ENCODE data around the gene MAPKAPK2. TPM values are rescaled to one million over a fixed set of nuclear protein-coding genes. Genes with fewer than 3 reads are reported as not detected.

Gene MAPKAPK2
- total RNA-seq, 1 experiment from 2014 or later: 96.8 TPM

DNA sequence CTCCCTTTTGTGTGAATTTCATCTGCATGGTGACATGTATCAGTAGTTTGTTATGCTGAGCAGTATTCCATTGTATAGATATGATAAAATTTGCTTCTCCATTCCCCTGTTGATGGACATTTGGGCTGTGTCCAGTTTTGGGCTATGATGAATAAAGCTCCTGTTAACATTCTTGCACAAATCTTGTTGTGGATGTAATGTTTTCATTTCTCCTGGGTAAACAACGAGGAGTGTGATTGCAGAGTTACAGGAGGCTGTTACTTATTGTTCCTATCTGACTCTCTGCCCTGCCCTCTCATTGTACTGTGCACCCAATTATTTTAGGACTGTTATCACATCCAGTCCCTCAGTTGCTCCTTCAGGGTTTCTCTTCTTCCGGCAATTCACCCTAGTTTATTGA is 24.2 kb downstream of the MAPKAPK2 start:
- no peak for DNase-seq
- TF ChIP-seq, protein P1, sequence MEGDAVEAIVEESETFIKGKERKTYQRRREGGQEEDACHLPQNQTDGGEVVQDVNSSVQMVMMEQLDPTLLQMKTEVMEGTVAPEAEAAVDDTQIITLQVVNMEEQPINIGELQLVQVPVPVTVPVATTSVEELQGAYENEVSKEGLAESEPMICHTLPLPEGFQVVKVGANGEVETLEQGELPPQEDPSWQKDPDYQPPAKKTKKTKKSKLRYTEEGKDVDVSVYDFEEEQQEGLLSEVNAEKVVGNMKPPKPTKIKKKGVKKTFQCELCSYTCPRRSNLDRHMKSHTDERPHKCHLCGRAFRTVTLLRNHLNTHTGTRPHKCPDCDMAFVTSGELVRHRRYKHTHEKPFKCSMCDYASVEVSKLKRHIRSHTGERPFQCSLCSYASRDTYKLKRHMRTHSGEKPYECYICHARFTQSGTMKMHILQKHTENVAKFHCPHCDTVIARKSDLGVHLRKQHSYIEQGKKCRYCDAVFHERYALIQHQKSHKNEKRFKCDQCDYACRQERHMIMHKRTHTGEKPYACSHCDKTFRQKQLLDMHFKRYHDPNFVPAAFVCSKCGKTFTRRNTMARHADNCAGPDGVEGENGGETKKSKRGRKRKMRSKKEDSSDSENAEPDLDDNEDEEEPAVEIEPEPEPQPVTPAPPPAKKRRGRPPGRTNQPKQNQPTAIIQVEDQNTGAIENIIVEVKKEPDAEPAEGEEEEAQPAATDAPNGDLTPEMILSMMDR (IDR thresholded peaks at IDR 0.05; ENCODE audit: insufficient read depth in 1 of 2, low read depth in 1 of 2, low read length in 1 of 2, severe bottlenecking in 1 of 2, unreplicated experiment in 1 of 2): no peak
- Mint-ChIP-seq H3K4me3 (ENCODE audit: unreplicated experiment) (no peak overlapping the region), H3K9me3 (ENCODE audit: unreplicated experiment) (no peaks in the 10 kb centered on the region), H3K36me3 (ENCODE audit: insufficient read depth, unreplicated experiment) (peaks cover 15% of the 10 kb centered on the region), H3K27ac (ENCODE audit: unreplicated experiment) (no peak overlapping the region), H3K4me1 (ENCODE audit: low read depth, unreplicated experiment) (peaks cover 44% of the 10 kb centered on the region), H3K27me3 (ENCODE audit: insufficient read depth, unreplicated experiment) (no peaks in the 10 kb centered on the region)
- Histone ChIP-seq H3K4me3 (ENCODE audit: low read depth, low read length) (no peak overlapping the region), H3K4me1 (peaks cover 34% of the 10 kb centered on the region), H3K36me3 (ENCODE audit: control insufficient read depth, insufficient read depth, low read length) (peaks cover 2% of the 10 kb centered on the region), H3K9me3 (no peaks in the 10 kb centered on the region), H3K27me3 (replicated peaks; ENCODE audit: control insufficient read depth, insufficient read depth, low read length) (no peaks in the 10 kb centered on the region)
- no TSS peak for BruUV-seq (replicated peaks)
- POLR2A ChIA-PET: no interaction called here
- intact Hi-C loops (cut with micrococcal nuclease; ENCODE audit: unreplicated experiment): loop anchor here (2.0 kb wide), 1 partner anchor 74 kb away; the partner anchor contains the start of gene DYRK3
- CTCF ChIA-PET: no interaction called here

DNA sequence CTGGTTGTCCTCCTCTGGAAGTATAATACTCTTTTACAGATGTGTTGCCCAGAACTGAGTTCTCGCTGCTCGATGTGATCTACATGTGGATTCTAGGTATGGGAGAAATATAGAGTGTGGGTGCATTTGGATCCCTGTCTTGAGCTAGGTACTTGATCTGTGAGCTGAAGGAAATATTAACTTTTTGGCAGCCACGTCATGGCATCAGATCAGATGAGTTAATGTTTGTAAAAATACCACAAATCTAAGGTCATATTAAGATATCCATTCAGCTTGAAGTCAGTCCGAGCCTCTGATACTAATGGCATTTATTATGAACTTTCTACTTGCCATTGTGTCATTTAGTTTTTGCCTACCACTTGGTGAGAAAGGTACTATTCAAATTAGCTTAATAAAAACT is 24.6 kb downstream of the MAPKAPK2 start:
- no TSS peak for BruUV-seq (replicated peaks)
- H3K9me3 ChIP-seq: no peaks in the 10 kb centered on the region
- Mint-ChIP-seq H3K27ac (ENCODE audit: unreplicated experiment) (no peak overlapping the region), H3K4me3 (ENCODE audit: unreplicated experiment) (no peak overlapping the region), H3K36me3 (ENCODE audit: insufficient read depth, unreplicated experiment) (peaks cover 13% of the 10 kb centered on the region), H3K9me3 (ENCODE audit: unreplicated experiment) (no peaks in the 10 kb centered on the region), H3K4me1 (ENCODE audit: low read depth, unreplicated experiment) (peaks cover 45% of the 10 kb centered on the region), H3K27me3 (ENCODE audit: insufficient read depth, unreplicated experiment) (no peaks in the 10 kb centered on the region)
- ChIA-PET CTCF (interaction anchor here (0.5 to 1.3 kb wide), 3 partner anchors 10 to 1977 kb away, joined by 3 read pairs; no protein-coding TSS in a partner anchor), POLR2A (interaction anchor here (1.0 kb wide), 1 partner anchor 25 kb away, joined by 4 read pairs; no protein-coding TSS in a partner anchor)
- TF ChIP-seq, protein P1 (IDR thresholded peaks at IDR 0.05; ENCODE audit: insufficient read depth in 1 of 2, low read depth in 1 of 2, low read length in 1 of 2, severe bottlenecking in 1 of 2, unreplicated experiment in 1 of 2): no peak
- intact Hi-C loops (cut with micrococcal nuclease; ENCODE audit: unreplicated experiment): loop anchor here (2.0 kb wide), 1 partner anchor 75 kb away; the partner anchor contains the start of gene DYRK3
- DNase-seq: no peak
- H3K4me1 ChIP-seq: peaks cover 38% of the 10 kb centered on the region
- no peaks in the 10 kb centered on the region for H3K27me3 ChIP-seq (replicated peaks; ENCODE audit: control insufficient read depth, insufficient read depth, low read length)
- H3K4me3 ChIP-seq (ENCODE audit: low read depth, low read length): no peak overlapping the region
- peaks cover 2% of the 10 kb centered on the region for H3K36me3 ChIP-seq (ENCODE audit: control insufficient read depth, insufficient read depth, low read length)

DNA sequence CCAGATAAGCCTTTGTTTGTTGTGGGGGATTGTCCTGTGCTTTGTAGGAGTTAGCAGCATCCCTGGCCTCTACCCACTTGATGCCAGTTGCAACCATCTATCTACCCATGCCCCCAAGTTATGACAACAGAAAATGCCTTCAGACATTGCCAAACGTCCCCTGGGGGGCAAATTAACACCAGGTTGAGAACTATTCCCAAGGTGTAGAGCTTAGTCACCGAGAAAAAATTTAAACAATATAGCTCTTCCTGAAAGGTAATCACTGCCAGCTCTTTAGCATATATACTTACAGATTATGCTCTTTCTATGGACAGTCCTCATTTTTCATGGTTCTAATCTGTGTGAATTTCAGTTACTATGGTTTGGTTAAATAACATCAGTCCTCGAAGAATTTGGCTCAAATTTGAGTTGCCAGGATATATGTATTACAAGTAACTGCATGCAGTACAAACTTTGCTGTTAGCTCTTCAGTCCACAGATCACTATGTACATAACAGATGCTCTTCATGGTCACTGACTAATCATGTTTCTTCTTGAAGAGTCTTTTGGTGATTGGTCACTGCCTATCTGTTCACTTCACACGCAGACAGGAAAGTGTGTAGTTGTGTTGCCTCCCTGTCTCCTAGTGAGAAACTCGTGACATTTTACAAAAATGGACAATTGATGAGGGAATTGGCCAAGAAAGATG is 25.2 kb downstream of the MAPKAPK2 start:
- H3K36me3 ChIP-seq (ENCODE audit: control insufficient read depth, insufficient read depth, low read length): peaks cover 2% of the 10 kb centered on the region
- Mint-ChIP-seq H3K9me3 (ENCODE audit: unreplicated experiment) (no peaks in the 10 kb centered on the region), H3K36me3 (ENCODE audit: insufficient read depth, unreplicated experiment) (peaks cover 7% of the 10 kb centered on the region), H3K27me3 (ENCODE audit: insufficient read depth, unreplicated experiment) (no peaks in the 10 kb centered on the region), H3K4me3 (ENCODE audit: unreplicated experiment) (no peak overlapping the region), H3K4me1 (ENCODE audit: low read depth, unreplicated experiment) (peaks cover 49% of the 10 kb centered on the region), H3K27ac (ENCODE audit: unreplicated experiment) (peak overlapping the region; percentile 39)
- no TSS peak for BruUV-seq (replicated peaks)
- TF ChIP-seq, protein P1 (IDR thresholded peaks at IDR 0.05; ENCODE audit: insufficient read depth in 1 of 2, low read depth in 1 of 2, low read length in 1 of 2, severe bottlenecking in 1 of 2, unreplicated experiment in 1 of 2): no peak
- H3K27me3 ChIP-seq (replicated peaks; ENCODE audit: control insufficient read depth, insufficient read depth, low read length): no peaks in the 10 kb centered on the region
- ChIA-PET CTCF (interaction anchor here (0.5 to 1.3 kb wide), 3 partner anchors 10 to 1977 kb away, joined by 3 read pairs; no protein-coding TSS in a partner anchor), POLR2A (interaction anchor here (1.0 kb wide), 1 partner anchor 26 kb away, joined by 4 read pairs; no protein-coding TSS in a partner anchor)
- intact Hi-C loops (cut with micrococcal nuclease; ENCODE audit: unreplicated experiment): loop anchor here (2.0 kb wide), 1 partner anchor 75 kb away; the partner anchor contains the start of gene DYRK3
- peaks cover 38% of the 10 kb centered on the region for H3K4me1 ChIP-seq
- DNase-seq: no peak
- no peaks in the 10 kb centered on the region for H3K9me3 ChIP-seq
- no peak overlapping the region for H3K4me3 ChIP-seq (ENCODE audit: low read depth, low read length)
